GM12865 (cell line): ENCODE results near the gene RRAGD.

Experiments used
- DNase-seq: peaks from one replicate; pipeline ENCODE4 v3.0.0; 2010; ENCODE audit warnings: low read depth
- H3K4me3 ChIP-seq: 2 replicates; pipeline ENCODE4 v1.5.1; 2011; ENCODE audit warnings: mild to moderate bottlenecking, low read depth, low read length, control low read depth
- TF ChIP-seq, protein P1 (sequence below): IDR thresholded peaks from 2 replicates; pipeline ENCODE4 v1.5.1; 2011; ENCODE audit warnings: low read length, control low read depth, low read depth, inconsistent platforms; ENCODE audit not compliant: insufficient read depth; ENCODE audit errors: missing control alignments

RRAGD gene

GRCh38 chr6:89324304-89324703 lies 87.8 kb downstream of the RRAGD start:
- DNase-seq = no peak

GRCh38 chr6:89323511-89323971 lies 88.5 kb downstream of the RRAGD start:
- no peak for DNase-seq
- H3K4me3 ChIP-seq = no peak overlapping the region
- TF ChIP-seq, protein P1, sequence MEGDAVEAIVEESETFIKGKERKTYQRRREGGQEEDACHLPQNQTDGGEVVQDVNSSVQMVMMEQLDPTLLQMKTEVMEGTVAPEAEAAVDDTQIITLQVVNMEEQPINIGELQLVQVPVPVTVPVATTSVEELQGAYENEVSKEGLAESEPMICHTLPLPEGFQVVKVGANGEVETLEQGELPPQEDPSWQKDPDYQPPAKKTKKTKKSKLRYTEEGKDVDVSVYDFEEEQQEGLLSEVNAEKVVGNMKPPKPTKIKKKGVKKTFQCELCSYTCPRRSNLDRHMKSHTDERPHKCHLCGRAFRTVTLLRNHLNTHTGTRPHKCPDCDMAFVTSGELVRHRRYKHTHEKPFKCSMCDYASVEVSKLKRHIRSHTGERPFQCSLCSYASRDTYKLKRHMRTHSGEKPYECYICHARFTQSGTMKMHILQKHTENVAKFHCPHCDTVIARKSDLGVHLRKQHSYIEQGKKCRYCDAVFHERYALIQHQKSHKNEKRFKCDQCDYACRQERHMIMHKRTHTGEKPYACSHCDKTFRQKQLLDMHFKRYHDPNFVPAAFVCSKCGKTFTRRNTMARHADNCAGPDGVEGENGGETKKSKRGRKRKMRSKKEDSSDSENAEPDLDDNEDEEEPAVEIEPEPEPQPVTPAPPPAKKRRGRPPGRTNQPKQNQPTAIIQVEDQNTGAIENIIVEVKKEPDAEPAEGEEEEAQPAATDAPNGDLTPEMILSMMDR = no peak

More at GRCh38 chr6:89324304-89324703, 87.8 kb downstream of the RRAGD start:
- TF ChIP-seq, protein P1 = no peak
- H3K4me3 ChIP-seq = no peak overlapping the region

DNA sequence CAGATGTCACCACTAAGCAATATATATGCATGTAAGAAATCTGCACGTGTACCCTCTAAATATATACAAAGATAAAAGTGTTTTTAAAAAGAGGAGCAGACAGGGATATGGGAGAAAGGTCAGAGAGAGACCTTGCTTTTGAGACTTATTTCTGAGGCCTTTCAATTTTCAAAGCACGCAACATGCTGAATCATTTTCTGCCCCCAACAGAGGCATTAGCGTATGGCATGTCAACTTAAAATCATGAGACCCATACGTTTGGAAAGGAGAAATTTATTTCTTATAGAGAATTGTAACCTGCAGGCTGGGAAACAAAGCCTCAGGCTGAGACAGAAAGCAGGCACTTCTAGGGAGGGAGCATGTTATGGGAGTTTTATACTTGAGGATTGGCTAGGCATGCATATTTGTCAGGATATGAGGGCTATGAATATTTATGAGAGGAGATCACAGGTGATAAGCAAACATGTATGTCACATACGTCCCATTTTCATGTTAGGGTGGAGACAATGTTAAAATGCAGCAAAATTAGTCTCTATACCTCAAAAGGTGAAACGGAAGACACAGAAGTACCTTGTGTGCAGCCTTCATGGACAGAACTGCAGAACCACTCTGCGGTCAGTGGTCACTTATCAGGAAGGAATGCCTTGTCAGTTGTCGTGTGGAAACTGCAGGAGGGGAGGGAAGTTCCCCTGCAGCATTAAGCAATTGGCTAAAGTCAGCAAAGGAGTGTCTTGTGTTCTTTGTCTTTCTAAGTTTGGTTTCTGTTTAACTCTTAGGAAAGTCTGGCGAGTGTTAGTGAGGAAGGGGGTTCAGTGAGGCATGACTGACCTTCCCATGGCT lies 90.7 kb downstream of the RRAGD start:
- TF ChIP-seq, protein P1 = no peak
- peak; percentile 75 for DNase-seq
- H3K4me3 ChIP-seq = no peak overlapping the region; the same call in 1 of the 2 replicates

DNA sequence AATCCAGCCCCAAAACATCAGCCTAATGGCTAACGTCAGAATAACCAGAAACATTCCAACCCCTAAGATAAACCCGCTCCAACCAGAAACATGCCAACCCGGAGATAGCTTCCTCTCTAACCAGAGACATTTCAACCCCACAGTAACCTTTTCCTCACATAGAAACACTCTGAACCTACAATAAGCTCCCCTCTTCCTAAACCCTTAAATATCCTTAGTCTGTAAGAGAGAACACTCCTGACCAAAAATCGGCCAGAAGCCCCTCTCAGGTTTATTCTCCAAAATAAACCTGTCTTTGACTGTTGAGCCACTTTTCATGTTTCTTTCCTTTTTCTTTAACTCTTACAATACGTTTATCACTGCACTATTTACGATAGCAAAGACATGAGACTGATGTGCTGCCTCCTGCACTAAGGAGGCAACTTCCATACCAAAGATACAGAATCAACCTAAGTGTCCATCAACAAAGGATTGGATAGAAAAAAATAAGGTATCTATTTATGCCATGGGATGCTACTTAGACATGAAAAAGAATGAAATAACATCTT lies 92.0 kb downstream of the RRAGD start:
- H3K4me3 ChIP-seq = no peak overlapping the region
- no peak for DNase-seq
- TF ChIP-seq, protein P1 = no peak

DNA sequence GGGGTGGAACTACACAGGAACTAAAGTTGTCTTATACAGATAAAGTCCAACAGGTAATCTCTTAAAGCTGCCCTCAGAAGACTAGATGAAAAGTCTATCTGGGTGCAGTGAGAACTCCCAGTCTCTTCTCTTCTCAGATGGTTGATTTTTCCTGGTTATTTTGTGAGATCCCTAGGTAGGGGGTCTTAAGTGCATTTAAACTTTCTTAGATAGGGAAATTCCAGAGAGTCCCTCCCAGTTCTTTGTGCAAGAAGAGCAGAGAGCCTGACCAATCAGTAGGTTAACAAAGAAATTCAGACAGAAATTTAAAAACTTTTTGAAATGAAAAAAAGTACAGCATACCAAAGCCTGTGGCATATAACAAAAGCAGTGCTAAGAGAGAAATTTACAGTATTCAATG lies 95.0 kb downstream of the RRAGD start:
- no peak for DNase-seq

DNA sequence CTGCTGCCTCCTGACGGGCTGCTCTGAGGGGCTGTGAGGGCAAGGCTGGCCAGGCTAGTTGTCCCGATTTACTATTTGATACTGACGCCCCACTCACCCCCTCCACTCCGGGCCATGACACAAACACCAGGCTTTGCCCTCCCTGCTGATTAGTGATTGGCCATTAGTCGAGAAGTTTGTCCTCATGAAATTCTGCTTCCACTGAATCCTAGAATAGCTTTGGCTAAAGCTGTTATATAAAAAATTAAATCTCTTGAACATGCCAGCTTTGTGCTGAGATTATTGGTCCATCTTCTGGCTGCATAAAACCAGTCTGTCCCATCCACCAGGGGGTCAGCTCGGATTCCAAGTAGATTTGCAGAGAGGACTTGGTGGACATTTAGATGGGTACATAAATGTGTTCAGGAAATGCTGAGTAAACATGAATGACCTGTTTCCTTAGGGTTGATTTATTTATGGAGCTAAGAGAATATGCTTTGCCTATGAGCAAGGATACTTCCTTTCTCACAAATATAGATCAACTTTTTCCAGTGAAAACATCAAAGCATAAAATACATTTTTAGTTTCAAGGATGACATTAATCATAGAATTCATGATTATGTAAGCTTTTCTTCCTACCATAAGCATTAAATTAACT lies 96.7 kb downstream of the RRAGD start, which contains the start of gene GABRR2:
Gene GABRR2 (minus strand): TSS at position 51 of the 637 bp plus-strand sequence. CDS start 134 bp downstream, outside the sequence.
- TF ChIP-seq, protein P1 = no peak
- DNase-seq = no peak
- H3K4me3 ChIP-seq = no peak within 1 kb of the TSS

More for the DNA sequence above, 95.0 kb downstream of the RRAGD start:
- H3K4me3 ChIP-seq = no peak overlapping the region
- TF ChIP-seq, protein P1 = no peak
